Left lung (tissue), 10 donors: ENCODE results near the gene JMJD6. TPM values are rescaled to one million over a fixed set of nuclear protein-coding genes. Genes with fewer than 3 reads are reported as not detected.
A peak's percentile ranks its signal among the peaks of the same experiment; 100 is the strongest.

Source experiments
- ATAC-seq: fragments of 200-7000 bp; cut with Tn5 transposase; one replicate; pipeline ENCODE4 v1.9.1; 2020; ENCODE audit warnings: moderate library complexity
- DNase-seq, 4 donors: peaks; one replicate each; pipeline ENCODE4 v3.0.0-alpha.2; 2013 to 2020
- H3K27ac ChIP-seq, 2 donors: fragments of 200-600 bp; sonication (generic) in 1 of 2; one replicate each; pipeline versions ENCODE4 v1.5.0 to v1.8.0; 2020 to 2021
- H3K27me3 ChIP-seq, 2 donors: fragments of 200-600 bp; sonication (generic) in 1 of 2; one replicate each; pipeline versions ENCODE4 v1.5.0 to v1.8.0; 2020 to 2021
- H3K36me3 ChIP-seq, 2 donors: fragments of 200-600 bp; sonication (generic) in 1 of 2; one replicate each; pipeline versions ENCODE4 v1.5.0 to v1.8.0; 2020 to 2021
- H3K4me1 ChIP-seq, 2 donors: fragments of 200-600 bp; one replicate each; pipeline ENCODE4 v1.8.0; 2021
- H3K4me3 ChIP-seq, 2 donors: fragments of 200-600 bp; sonication (generic) in 1 of 2; one replicate each; pipeline versions ENCODE4 v1.5.0 to v1.8.0; 2020 to 2021; ENCODE audit warnings: mild to moderate bottlenecking in 1 of 2
- H3K9me3 ChIP-seq, 2 donors: fragments of 200-600 bp; sonication (generic) in 1 of 2; one replicate each; pipeline versions ENCODE4 v1.5.0 to v1.8.0; 2020 to 2021
- CTCF ChIP-seq, 2 donors: fragments of 200-600 bp; sonication (generic) in 1 of 2; IDR thresholded peaks; one replicate each; pipeline versions ENCODE4 v1.5.0 to v1.8.0; 2021; ENCODE audit warnings: antibody characterized with exemption in 2 of 2
- intact Hi-C, 2 donors: fragments of 100-400 bp; cut with DNase I; formaldehyde crosslinking; loops; one replicate each; pipeline versions ENCODE4 v1.11.2 to v1.14.2; 2022
- polyA plus RNA-seq, 6 donors: library from polyadenylated mRNA; unstranded; fragments of 120-200 nt; gene quantifications; one replicate each; pipeline ENCODE4 v1.2.1, GENCODE V29; 2013; ENCODE audit not compliant: insufficient read length in 6 of 6
- total RNA-seq, 2 donors: library from RNA; stranded (reverse); fragmentation: NEBNext Ultra II Directional; extraction: Animal tissue kit (Norgen Biotek cat#: 25700); gene quantifications; one replicate each; pipeline ENCODE4 v1.2.1, GENCODE V29; 2021
- donor health status: DM: no; HTN: yes; CAD: no.
- donor health status: DM: no; HTN: no; CAD: no.

JMJD6 gene
- total and polyA plus RNA-seq, 8 donors: 21.9 to 35.9 (median 26.1) TPM

- intact Hi-C loops: no loop called here
- DNase-seq: peak in 1 of 4 donors; percentile 66
- Histone ChIP-seq H3K36me3 (no peaks in the 10 kb centered on the region), H3K9me3 (no peaks in the 10 kb centered on the region), H3K27me3 (no peaks in the 10 kb centered on the region), H3K4me1 (peaks cover 3 to 48% of the 10 kb centered on the region in 2 donors), H3K4me3 (no peak overlapping the region), H3K27ac (peak overlapping the region; percentile 34 to 60)
- TF ChIP-seq CTCF (IDR thresholded peaks at IDR 0.05): no peak
- no peak for ATAC-seq
These were observed 28.5 kb downstream of the JMJD6 start for GRCh38 chr17:76697702-76698465.

GRCh38 chr17:76696763-76697701 is 29.4 kb downstream of the JMJD6 start:
- H3K4me3 ChIP-seq: no peak overlapping the region
- no peaks in the 10 kb centered on the region for H3K9me3 ChIP-seq
- H3K27ac ChIP-seq: peak overlapping the region; percentile 34 to 60
- no peak for TF ChIP-seq CTCF (IDR thresholded peaks at IDR 0.05)
- ATAC-seq (peak; percentile 14), DNase-seq (no peak)
- no peaks in the 10 kb centered on the region for H3K27me3 ChIP-seq
- H3K4me1 ChIP-seq: peaks cover 3 to 47% of the 10 kb centered on the region in 2 donors
- no peaks in the 10 kb centered on the region for H3K36me3 ChIP-seq
- intact Hi-C loops: no loop called here

GRCh38 chr17:76695059-76695831 is 31.2 kb downstream of the JMJD6 start:
- intact Hi-C loops: no loop called here
- ATAC-seq (no peak), DNase-seq (no peak)
- Histone ChIP-seq H3K4me1 (peaks cover 0 to 29% of the 10 kb centered on the region in 2 donors), H3K9me3 (no peaks in the 10 kb centered on the region), H3K27me3 (no peaks in the 10 kb centered on the region), H3K4me3 (no peak overlapping the region), H3K36me3 (no peaks in the 10 kb centered on the region), H3K27ac (peak overlapping the region in 1 of 2 donors; percentile 60)
- TF ChIP-seq CTCF (IDR thresholded peaks at IDR 0.05): no peak

GRCh38 chr17:76691379-76692191 is 34.8 kb downstream of the JMJD6 start:
- intact Hi-C loops: no loop called here
- ATAC-seq: no peak
- no peak overlapping the region for H3K27ac ChIP-seq

More at GRCh38 chr17:76691379-76692191, 34.8 kb downstream of the JMJD6 start:
- H3K4me1 ChIP-seq: peaks cover 4 to 8% of the 10 kb centered on the region in 2 donors
- no peak for DNase-seq
- H3K27me3 ChIP-seq: no peaks in the 10 kb centered on the region
- peaks cover 0 to 3% of the 10 kb centered on the region in 2 donors for H3K36me3 ChIP-seq
- no peak overlapping the region for H3K4me3 ChIP-seq
- TF ChIP-seq CTCF (IDR thresholded peaks at IDR 0.05): no peak
- no peaks in the 10 kb centered on the region for H3K9me3 ChIP-seq
